H9 (cell line): Measurements from ENCODE around the gene PHEX. TPM values are rescaled to one million over a fixed set of nuclear protein-coding genes. Genes with fewer than 3 reads are reported as not detected.

Source experiments
- DNase-seq: peaks from one replicate; pipeline ENCODE4 v3.0.0-alpha.2; 2017
- H2AFZ ChIP-seq: one replicate; pipeline ENCODE4 v1.6.1; 2013; ENCODE audit warnings: mild to moderate bottlenecking, low read length, control low read depth, moderate library complexity
- H2AK5ac ChIP-seq: 2 replicates; pipeline ENCODE4 v1.6.1; 2013; ENCODE audit warnings: low read length, control low read depth, mixed read lengths; ENCODE audit not compliant: insufficient read length
- H2BK120ac ChIP-seq: one replicate; pipeline ENCODE4 v1.6.1; 2013; ENCODE audit warnings: low read depth, mild to moderate bottlenecking, low read length, control low read depth, inconsistent platforms; ENCODE audit not compliant: poor library complexity, severe bottlenecking
- H2BK12ac ChIP-seq: 2 replicates; pipeline ENCODE4 v1.6.1; 2013; ENCODE audit warnings: low read length, control low read depth, mixed read lengths, low read depth; ENCODE audit not compliant: insufficient read length
- H2BK15ac ChIP-seq: 2 replicates; pipeline ENCODE4 v1.6.1; 2013; ENCODE audit warnings: low read depth, low read length, control low read depth
- H2BK20ac ChIP-seq: one replicate; pipeline ENCODE4 v1.6.1; 2013; ENCODE audit warnings: low read depth, mild to moderate bottlenecking, low read length, control low read depth, inconsistent platforms; ENCODE audit not compliant: poor library complexity, severe bottlenecking
- H2BK5ac ChIP-seq: 2 replicates; pipeline ENCODE4 v1.6.1; 2013; ENCODE audit warnings: low read length, control low read depth, mixed read lengths; ENCODE audit not compliant: insufficient read length
- H3K14ac ChIP-seq: 2 replicates; pipeline ENCODE4 v1.6.1; 2013; ENCODE audit warnings: low read length, control low read depth; ENCODE audit not compliant: insufficient read depth
- H3K18ac ChIP-seq: 2 replicates; pipeline ENCODE4 v1.6.1; 2013; ENCODE audit warnings: low read depth, mild to moderate bottlenecking, mixed read lengths, low read length, control low read depth; ENCODE audit not compliant: insufficient read length
- H3K23ac ChIP-seq: 2 replicates; pipeline ENCODE4 v1.6.1; 2013; ENCODE audit warnings: low read length, control low read depth, mixed read lengths, low read depth; ENCODE audit not compliant: insufficient read length
- H3K23me2 ChIP-seq: 2 replicates; pipeline ENCODE4 v1.6.1; 2013; ENCODE audit warnings: low read depth, mild to moderate bottlenecking, mixed read lengths, low read length, control low read depth; ENCODE audit not compliant: insufficient read length, poor library complexity, severe bottlenecking
- H3K27ac ChIP-seq: 2 replicates; pipeline ENCODE4 v1.5.1; 2013; ENCODE audit warnings: low read length, control low read depth, mixed read lengths, low read depth; ENCODE audit not compliant: insufficient read length
- H3K27me3 ChIP-seq: 2 replicates; pipeline ENCODE4 v1.6.1; 2013; ENCODE audit warnings: low read length, control low read depth, inconsistent platforms; ENCODE audit not compliant: insufficient read depth
- H3K4ac ChIP-seq: 2 replicates; pipeline ENCODE4 v1.6.1; 2013; ENCODE audit warnings: low read depth, mild to moderate bottlenecking, control low read depth, inconsistent platforms, low read length, moderate library complexity
- H3K4me1 ChIP-seq: 2 replicates; pipeline ENCODE4 v1.6.1; 2013; ENCODE audit warnings: low read length, control low read depth, inconsistent platforms; ENCODE audit not compliant: insufficient read depth
- H3K4me2 ChIP-seq: 2 replicates; pipeline ENCODE4 v1.6.1; 2013; ENCODE audit warnings: low read length, control low read depth, mixed read lengths; ENCODE audit not compliant: insufficient read length, insufficient read depth
- H3K56ac ChIP-seq: 2 replicates; pipeline ENCODE4 v1.6.1; 2013; ENCODE audit warnings: low read depth, mild to moderate bottlenecking, mixed read lengths, low read length, control low read depth; ENCODE audit not compliant: insufficient read length
- H3K79me1 ChIP-seq: 2 replicates; pipeline ENCODE4 v1.6.1; 2013; ENCODE audit warnings: low read depth, mild to moderate bottlenecking, moderate library complexity, low read length, control low read depth, inconsistent platforms; ENCODE audit not compliant: insufficient read depth, poor library complexity, severe bottlenecking
- H3K79me2 ChIP-seq: 2 replicates; pipeline ENCODE4 v1.6.1; 2013; ENCODE audit warnings: low read length, control low read depth, inconsistent platforms; ENCODE audit not compliant: insufficient read depth
- H3K9ac ChIP-seq: 2 replicates; pipeline ENCODE4 v1.6.1; 2013; ENCODE audit warnings: low read length, control low read depth, mixed read lengths; ENCODE audit not compliant: insufficient read length; ENCODE audit errors: extremely low read depth
- H3K9me3 ChIP-seq: one replicate; pipeline ENCODE4 v1.6.1; 2013; ENCODE audit warnings: low read depth, low read length, inconsistent platforms; ENCODE audit not compliant: control insufficient read depth
- H3T11ph ChIP-seq: one replicate; pipeline ENCODE4 v1.6.1; 2013; ENCODE audit warnings: mild to moderate bottlenecking, low read length, control low read depth, inconsistent platforms
- H4K20me1 ChIP-seq: one replicate; pipeline ENCODE4 v1.6.1; 2013; ENCODE audit not compliant: control insufficient read depth, insufficient read length, insufficient read depth
- H4K5ac ChIP-seq: 2 replicates; pipeline ENCODE4 v1.6.1; 2013; ENCODE audit warnings: low read depth, mild to moderate bottlenecking, mixed read lengths, low read length, control low read depth; ENCODE audit not compliant: insufficient read length
- H4K8ac ChIP-seq: replicated peaks from 2 replicates; pipeline ENCODE4 v1.6.1; 2013; ENCODE audit warnings: low read length, control low read depth, mixed read lengths, low read depth; ENCODE audit not compliant: insufficient read length
- H4K91ac ChIP-seq: 2 replicates; pipeline ENCODE4 v1.6.1; 2013; ENCODE audit warnings: low read depth, mild to moderate bottlenecking, moderate library complexity, mixed read lengths, low read length, control low read depth; ENCODE audit not compliant: insufficient read length
- H3K27ac Mint-ChIP-seq, 3 experiments: 2 replicates in 2 of 3; 3 replicates in 1 of 3; pipeline ENCODE4 v1.8.0; 2020 to 2021; ENCODE audit warnings: mixed read lengths in 3 of 3, mild to moderate bottlenecking in 1 of 3, moderate library complexity in 1 of 3
- H3K27me3 Mint-ChIP-seq: 2 replicates; pipeline ENCODE4 v1.8.0; 2021; ENCODE audit warnings: low read depth, mild to moderate bottlenecking, moderate library complexity, mixed read lengths
- H3K36me3 Mint-ChIP-seq, 3 experiments: 2 replicates in 2 of 3; 3 replicates in 1 of 3; pipeline ENCODE4 v1.8.0; 2020 to 2021; ENCODE audit warnings: low read depth in 3 of 3, mixed read lengths in 3 of 3; ENCODE audit not compliant: insufficient read depth in 1 of 3
- H3K4me1 Mint-ChIP-seq, 2 experiments: 2 replicates each; pipeline ENCODE4 v1.8.0; 2020; ENCODE audit warnings: mixed read lengths in 2 of 2
- H3K4me3 Mint-ChIP-seq, 2 experiments: 2 replicates in 1 of 2; 3 replicates in 1 of 2; pipeline ENCODE4 v1.8.0; 2020 to 2021; ENCODE audit warnings: mild to moderate bottlenecking in 2 of 2, mixed read lengths in 2 of 2, moderate library complexity in 1 of 2
- H3K9me3 Mint-ChIP-seq, 2 experiments: 2 replicates in 1 of 2; 3 replicates in 1 of 2; pipeline ENCODE4 v1.8.0; 2020; ENCODE audit warnings: mild to moderate bottlenecking in 2 of 2, mixed read lengths in 2 of 2, moderate library complexity in 1 of 2
- CTCF ChIP-seq: fragments of 200-600 bp; sonication (generic); conservative IDR thresholded peaks from 3 replicates; pipeline ENCODE4 v1.8.0; 2021; ENCODE audit warnings: antibody characterized with exemption, mild to moderate bottlenecking
- WGBS: extraction: QIAGEN DNeasy Blood & Tissue Kit; methylation state at CpG from one replicate; pipeline ENCODE4 v1.1.7; 2013; ENCODE audit warnings: missing lambda C conversion rate, low lambda C conversion rate, mixed read lengths; ENCODE audit not compliant: insufficient read length; ENCODE audit errors: extremely low coverage; 5-methylcytosine and 5-hydroxymethylcytosine counted together
- total RNA-seq: library from RNA; stranded (reverse); gene quantifications from 2 replicates; pipeline ENCODE4 v1.2.1, GENCODE V29; 2021

Gene PHEX
- total RNA-seq, 1 experiment from 2014 or later = 0.11 TPM

- no peaks in the 10 kb centered on the region for H3K79me2 ChIP-seq
- no peak overlapping the region for H2BK5ac ChIP-seq
- no peaks in the 10 kb centered on the region for H4K20me1 ChIP-seq
- H3K27ac Mint-ChIP-seq = no peak overlapping the region
- no peak overlapping the region for H3K27ac ChIP-seq
- no peak overlapping the region for H4K8ac ChIP-seq
- H3K36me3 Mint-ChIP-seq = no peaks in the 10 kb centered on the region
- no peaks in the 10 kb centered on the region for H3K27me3 ChIP-seq
- H3K56ac ChIP-seq = no peak overlapping the region
- no peaks in the 10 kb centered on the region for H3K9me3 ChIP-seq
- H2AK5ac ChIP-seq = no peak overlapping the region
- H3K4ac ChIP-seq = no peak overlapping the region
- no peak for TF ChIP-seq CTCF
- H3K79me1 ChIP-seq = no peaks in the 10 kb centered on the region
- no peaks in the 10 kb centered on the region for H3K23me2 ChIP-seq
- no peak overlapping the region for H2BK120ac ChIP-seq
- no peak overlapping the region for H2BK15ac ChIP-seq
- no peak overlapping the region for H3K14ac ChIP-seq
- H3K4me1 ChIP-seq = no peaks in the 10 kb centered on the region
- no peak overlapping the region for H3K18ac ChIP-seq
- H3K4me2 ChIP-seq = no peak overlapping the region
- no CpG with 5 or more reads among the region's 9 CpGs for WGBS
- no peak for DNase-seq
- H4K5ac ChIP-seq = no peak overlapping the region
- peaks cover 0 to 25% of the 10 kb centered on the region in 2 experiments; a peak in 3 of 5 replicates for H3K9me3 Mint-ChIP-seq
- no peak overlapping the region for H2BK12ac ChIP-seq
- no peaks in the 10 kb centered on the region for H3K27me3 Mint-ChIP-seq
- H3K4me1 Mint-ChIP-seq = peaks cover 3 to 8% of the 10 kb centered on the region in 2 experiments
- H3K4me3 Mint-ChIP-seq = no peak overlapping the region
- H4K91ac ChIP-seq = no peak overlapping the region
- H2AFZ ChIP-seq = no peak overlapping the region
- H3K9ac ChIP-seq = no peak overlapping the region
- no peak overlapping the region for H2BK20ac ChIP-seq
- no peak overlapping the region for H3T11ph ChIP-seq
- H3K23ac ChIP-seq = no peak overlapping the region
Observed at GRCh38 chrX:22015139-22015750, 16.9 kb upstream of the PHEX start.
